Activated T-cell treated with anti-CD3 and anti-CD28 coated beads for 48 hours (primary cell): ENCODE data around the gene FSD1.

Source experiments
- DNase-seq: peaks from one replicate; pipeline ENCODE4 v3.0.0-alpha.2; 2020; ENCODE audit warnings: low read depth

The FSD1 gene

GRCh38 chr19:4319067-4319718, 14.8 kb downstream of the FSD1 start:
- DNase-seq: no peak

DNA sequence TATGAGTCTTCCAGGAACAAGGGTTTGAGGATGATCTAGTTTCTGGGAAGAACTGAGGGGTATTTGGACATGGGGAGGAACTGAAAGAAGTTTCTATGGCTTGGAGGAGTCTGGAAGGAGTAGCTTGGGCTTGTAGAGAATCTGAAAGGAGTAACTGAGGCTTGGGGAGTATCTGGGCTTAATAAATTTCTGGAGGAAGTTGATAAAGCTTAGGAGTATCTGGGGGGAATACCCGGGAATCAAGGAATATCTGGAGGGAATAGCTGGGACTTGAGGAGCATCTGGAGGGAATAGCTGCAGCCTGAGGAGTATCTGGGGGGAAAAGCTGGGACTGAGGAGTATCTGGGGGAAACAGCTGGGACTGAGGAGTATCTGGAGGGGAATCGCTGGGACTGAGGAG, 16.0 kb downstream of the FSD1 start:
- DNase-seq: no peak

GRCh38 chr19:4322942-4323665, 18.7 kb downstream of the FSD1 start:
- DNase-seq: no peak

DNA sequence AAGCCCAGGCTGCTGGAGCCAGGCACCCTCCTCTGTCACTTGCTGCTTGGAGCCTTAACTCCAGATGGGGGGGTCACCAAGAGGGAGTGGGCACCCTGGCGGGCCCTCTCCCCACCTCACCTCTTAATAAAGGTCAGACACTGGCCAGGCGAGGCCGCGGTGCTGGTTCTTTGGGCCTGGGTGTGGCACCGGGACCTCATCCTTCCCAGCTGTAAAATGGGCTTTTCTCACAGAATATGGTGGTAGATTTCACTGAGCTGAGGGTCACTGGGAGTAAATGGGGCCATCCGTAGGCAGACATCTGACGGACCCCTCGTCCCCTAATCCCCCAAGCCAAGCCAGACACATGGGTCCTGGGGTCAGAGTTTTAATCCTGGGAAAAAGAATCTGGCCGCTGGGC, 19.3 kb downstream of the FSD1 start:
- DNase-seq: no peak

DNA sequence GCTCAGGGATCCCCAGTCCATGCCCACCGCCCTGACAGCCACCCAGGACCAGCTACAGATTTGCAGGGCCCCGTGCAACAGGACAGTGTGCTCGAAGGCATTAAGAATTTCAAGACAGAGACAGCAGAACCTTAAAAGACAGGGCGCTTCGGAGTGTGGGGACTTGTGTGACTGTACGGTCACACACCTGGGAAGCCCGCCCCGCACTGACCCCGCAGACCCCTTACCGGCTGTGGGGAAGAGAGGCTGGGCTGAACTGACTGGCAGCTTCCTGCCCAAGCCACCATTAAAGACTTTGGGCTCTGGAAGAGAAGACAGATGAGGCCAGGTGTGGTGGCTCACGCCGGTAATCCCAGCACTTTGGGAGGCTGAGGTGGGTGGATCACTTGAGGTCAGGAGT, 19.8 kb downstream of the FSD1 start:
- no peak for DNase-seq

DNA sequence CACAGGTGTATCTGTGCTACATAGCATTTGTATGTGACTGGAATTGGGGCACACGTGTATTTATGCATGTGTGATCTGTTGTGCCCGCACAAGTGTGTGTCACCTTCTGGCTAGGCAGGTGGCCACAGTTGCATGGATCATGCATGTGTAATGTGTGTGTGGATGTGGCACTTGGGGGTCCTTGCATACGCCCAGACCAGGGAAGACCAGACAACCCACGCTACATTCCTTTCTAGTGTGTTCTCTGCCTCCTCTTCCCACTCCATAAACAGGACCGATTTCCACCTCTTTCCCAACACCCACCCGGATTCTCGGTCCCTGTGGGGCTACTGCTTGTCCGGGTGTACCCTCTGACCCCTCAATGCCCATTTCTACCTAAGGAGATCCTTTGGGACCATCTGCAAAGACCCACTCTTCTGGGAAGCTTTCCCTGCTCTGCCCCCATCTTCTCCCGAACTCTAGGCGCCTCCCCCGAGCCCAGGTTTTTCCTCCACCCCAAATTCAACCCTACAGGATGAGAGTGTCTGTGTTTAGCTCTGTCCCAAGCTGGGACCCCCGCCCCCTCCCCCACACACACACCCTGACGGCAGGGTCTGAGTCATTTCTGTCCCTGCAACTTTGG, 21.9 kb downstream of the FSD1 start:
- no peak for DNase-seq

DNA sequence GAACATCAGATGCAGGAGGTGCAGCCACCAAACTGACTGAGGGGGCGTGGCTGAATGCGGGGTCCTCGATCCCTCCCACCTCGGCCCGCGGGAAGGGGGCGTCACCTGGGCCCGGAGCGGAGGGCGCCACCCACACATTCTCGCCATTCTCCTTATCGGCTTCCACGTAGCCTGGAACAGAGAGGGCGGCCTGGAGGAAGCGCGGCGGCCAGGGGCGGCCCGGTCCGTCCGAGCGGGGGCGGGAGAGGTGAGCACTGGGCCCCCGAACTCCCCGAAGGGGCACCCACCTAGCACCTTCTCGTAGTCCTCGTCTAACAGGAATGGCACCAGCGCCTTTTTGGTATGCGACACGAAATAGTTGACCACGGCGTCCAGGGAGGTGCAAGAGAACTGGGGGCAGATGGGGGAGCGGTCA, 22.4 kb downstream of the FSD1 start:
- no peak for DNase-seq

DNA sequence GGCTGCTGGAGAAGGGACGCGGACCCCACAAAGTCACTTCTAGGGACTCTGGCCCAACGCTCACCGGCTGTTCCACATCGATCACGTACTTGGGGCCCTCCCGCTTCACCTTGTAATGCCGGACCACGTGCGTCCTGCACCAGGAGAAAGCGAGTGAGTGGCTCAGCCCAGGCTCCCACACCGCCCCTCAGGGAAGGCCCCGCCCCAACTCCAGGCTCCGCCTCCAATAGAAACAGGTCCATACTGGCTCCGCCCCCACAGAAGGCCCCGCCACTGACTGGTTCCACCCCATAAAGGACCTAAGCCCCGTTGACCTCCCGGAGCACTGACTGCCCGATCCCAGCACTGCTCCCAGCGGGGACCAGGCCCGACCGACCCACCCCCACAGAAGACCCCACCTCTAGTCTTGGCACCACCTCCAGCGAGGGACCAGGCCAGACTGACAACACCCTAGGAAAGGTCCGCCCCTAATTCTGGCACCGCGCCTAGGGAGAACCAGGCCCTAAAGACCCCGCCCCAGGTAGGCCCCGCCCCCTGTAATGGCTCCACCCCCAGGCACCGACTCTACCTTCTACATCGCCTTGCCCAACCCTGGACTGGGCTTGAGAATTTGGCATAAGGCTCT, 23.0 kb downstream of the FSD1 start:
- peak; percentile 85 for DNase-seq

DNA sequence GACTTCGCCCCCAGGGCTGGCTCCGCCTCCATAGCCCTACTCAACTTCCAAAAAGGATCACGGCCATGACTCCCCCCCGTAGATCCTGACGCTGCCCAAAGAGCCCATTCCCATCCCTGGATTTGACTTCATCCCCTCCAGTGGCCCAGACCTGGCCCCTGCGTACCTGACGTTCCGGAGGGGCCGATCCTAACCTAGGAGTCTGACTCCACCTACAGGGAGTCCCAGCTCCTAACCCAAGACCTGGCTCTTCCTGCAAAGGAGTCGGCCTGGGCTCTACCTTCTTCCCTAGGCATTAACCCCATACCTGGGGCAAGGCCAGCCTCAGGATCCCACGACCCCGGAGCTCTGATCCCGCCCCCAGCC, 23.5 kb downstream of the FSD1 start:
- no peak for DNase-seq

GRCh38 chr19:4328243-4328990, 24.0 kb downstream of the FSD1 start:
- DNase-seq: peak; percentile 98

DNA sequence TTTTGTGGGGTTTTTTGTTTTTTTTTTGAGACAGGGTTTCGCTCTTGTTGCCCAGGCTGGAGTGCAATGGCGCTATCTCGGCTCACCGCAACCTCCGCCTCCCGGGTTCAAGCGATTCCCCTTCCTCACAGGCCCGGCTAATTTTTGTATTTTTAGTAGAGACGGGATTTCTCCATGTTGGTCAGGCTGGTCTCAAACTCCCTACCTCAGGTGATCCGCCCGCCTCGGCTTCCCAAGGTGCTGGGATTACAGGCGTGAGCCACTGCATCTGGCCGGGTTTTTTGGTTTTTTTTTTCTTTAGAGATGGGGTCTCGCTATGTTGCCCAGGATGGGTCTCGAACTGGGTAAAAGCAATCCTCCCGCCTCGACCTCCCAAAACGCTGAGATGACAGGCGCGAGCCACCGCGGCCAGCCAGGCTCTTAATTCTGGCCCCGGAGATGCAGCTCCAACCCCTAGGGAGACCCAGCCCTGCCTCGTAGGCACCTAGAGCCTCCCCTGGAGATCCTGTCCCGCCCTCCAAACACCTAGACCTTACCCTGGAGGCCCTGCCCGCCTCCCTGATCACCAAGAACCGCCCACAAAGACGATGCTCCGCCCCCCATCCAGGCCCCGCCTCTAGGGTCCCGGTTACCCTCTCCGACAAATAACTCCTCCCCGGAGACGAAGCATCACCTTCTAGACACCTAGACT, 24.7 kb downstream of the FSD1 start:
- DNase-seq: peak; percentile 65

GRCh38 chr19:4329858-4330257, 25.5 kb downstream of the FSD1 start:
- DNase-seq: no peak

DNA sequence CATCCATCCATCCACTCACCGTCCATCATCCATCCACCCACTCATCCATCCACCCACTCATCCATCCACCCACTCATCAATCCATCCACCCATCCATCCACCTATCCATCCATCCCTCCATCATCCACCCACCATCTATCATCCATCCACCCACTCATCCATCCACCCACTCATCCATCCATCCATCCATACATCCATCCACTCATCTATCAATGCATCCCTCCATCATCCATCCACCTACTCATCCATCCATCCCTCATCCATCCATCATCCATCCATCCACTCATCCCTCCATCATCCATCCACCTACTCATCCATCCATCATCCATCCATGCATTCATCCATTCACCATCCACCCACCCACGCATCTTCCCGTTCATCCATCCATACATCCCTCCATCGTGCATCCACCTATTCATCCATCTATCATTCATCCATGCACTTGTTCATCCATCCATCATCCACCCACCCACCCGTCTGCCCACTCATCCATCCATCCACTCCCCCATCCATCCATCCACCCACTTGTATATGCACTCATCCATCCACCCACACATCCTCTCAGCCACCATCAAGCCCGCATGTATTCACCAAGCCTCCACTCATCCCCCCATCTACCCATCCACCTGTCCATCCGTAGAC, 30.7 kb downstream of the FSD1 start:
- DNase-seq: no peak

GRCh38 chr19:4337906-4338440, 33.6 kb downstream of the FSD1 start:
- DNase-seq: no peak

- DNase-seq: no peak
Measured at GRCh38 chr19:4338441-4339355, 34.3 kb downstream of the FSD1 start, which contains the start of gene STAP2. STAP2 (minus strand) TSS chr19:4338827; CDS start chr19:4338753, 74 bp downstream.

- no peak for DNase-seq
Measured at GRCh38 chr19:4342314-4342614, 37.9 kb downstream of the FSD1 start.

DNA sequence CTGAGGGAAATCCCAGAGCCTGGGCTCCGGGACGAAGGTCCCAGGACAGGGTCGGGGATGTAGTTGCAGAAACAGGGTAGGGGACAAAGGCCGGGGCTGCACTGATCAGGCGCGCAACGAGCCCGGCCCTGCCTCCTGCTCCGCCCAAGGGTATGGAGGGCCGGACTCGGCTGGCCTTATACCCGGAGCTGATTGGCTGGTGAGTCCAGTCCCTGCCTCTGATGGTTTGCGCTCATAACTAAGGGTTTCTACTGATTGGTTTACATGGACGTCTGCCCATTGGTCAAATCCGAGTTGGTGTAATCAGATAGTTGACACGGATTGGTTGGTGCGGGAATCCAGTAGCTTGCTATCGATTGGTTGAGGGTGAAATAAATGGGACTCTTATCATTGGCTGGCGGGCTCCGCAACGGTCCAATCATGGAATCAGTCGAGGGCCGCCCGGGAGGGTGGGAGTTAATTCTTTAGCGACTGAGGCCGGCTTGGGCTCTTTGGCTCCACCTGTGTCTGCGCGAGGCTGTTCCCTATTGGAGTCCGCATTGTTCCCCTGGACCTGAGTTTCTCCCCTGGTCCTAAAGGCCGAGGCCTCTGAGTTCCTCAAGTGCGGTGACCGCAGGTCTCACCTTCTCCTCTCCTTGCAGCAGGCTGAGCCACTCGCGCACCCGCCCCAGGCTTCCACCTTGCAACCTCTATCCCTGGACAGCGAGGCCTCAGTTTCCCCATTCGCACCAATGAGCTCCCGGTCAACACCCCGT, 38.4 kb downstream of the FSD1 start:
- peak; percentile 86 for DNase-seq

GRCh38 chr19:4343370-4344307, 39.2 kb downstream of the FSD1 start, which contains the start of gene MPND:
MPND (plus strand) TSS chr19:4343562; CDS start chr19:4343594, 32 bp downstream.
- peak; percentile 93 for DNase-seq
